ENCODE data around the gene RAB1A.

GRCh38 chr2:65113229-65113628, 16.7 kb downstream of the RAB1A start:
- TF ChIP-seq CTCF (IDR thresholded peaks at IDR 0.05; ENCODE audit: low read length) = no peak
- TF ChIP-seq EZH2 (optimal IDR thresholded peaks at IDR 0.05; ENCODE audit: low read depth, low read length) = no peak

Data from MM.1S (cell line).